ENCODE results near the gene CCDC107. TPM values are rescaled to one million over a fixed set of nuclear protein-coding genes. Genes with fewer than 3 reads are reported as not detected.

Gene CCDC107
- total RNA-seq, 1 experiment from 2014 or later = 16.4 TPM

- BruUV-seq (replicated peaks) = no TSS peak
- POLR2A ChIA-PET (ENCODE audit: low non-redundant PET) = no interaction called here
- no peaks in the 10 kb centered on the region for H3K27me3 ChIP-seq (replicated peaks; ENCODE audit: insufficient read depth, low read depth, low read length, poor library complexity)
- intact Hi-C loops (cut with micrococcal nuclease; ENCODE audit: unreplicated experiment) = no loop called here
- H3K27ac ChIP-seq (ENCODE audit: low read depth, low read length, poor library complexity, severe bottlenecking) = no peak within 1 kb of the TSS
- TF ChIP-seq EZH2 (IDR thresholded peaks at IDR 0.05; ENCODE audit: borderline replicate concordance, low read depth, low read length, poor library complexity, severe bottlenecking) (no peak), CTCF (conservative IDR thresholded peaks at IDR 0.05; ENCODE audit: low read depth, low read length) (no peak)
- H3K4me3 ChIP-seq (ENCODE audit: low read depth, low read length, poor library complexity, severe bottlenecking) = no peak within 1 kb of the TSS
- no peak for DNase-seq (ENCODE audit: low spot score)
- no peaks in the 10 kb centered on the region for H3K36me3 ChIP-seq (ENCODE audit: insufficient read depth, low read length, poor library complexity, severe bottlenecking)
- H3K4me1 ChIP-seq (ENCODE audit: insufficient read depth, low read length, poor library complexity, severe bottlenecking) = peaks cover 4% of the 10 kb centered on the region
- CTCF ChIA-PET = no interaction called here
- no peaks in the 10 kb centered on the region for H3K9me3 ChIP-seq (ENCODE audit: low read depth, low read length, poor library complexity, severe bottlenecking)
These were observed 7.5 kb upstream of the CCDC107 start, which contains the start of gene SIT1 for GRCh38 chr9:35650341-35651158. TSS of gene SIT1 (minus strand) at chr9:35650931. CDS start at chr9:35650853, 78 bp downstream.

GRCh38 chr9:35651956-35652828 lies 5.9 kb upstream of the CCDC107 start:
- Histone ChIP-seq H3K4me1 (ENCODE audit: insufficient read depth, low read length, poor library complexity, severe bottlenecking) (peaks cover 2% of the 10 kb centered on the region), H3K9me3 (ENCODE audit: low read depth, low read length, poor library complexity, severe bottlenecking) (no peaks in the 10 kb centered on the region), H3K27me3 (replicated peaks; ENCODE audit: insufficient read depth, low read depth, low read length, poor library complexity) (no peaks in the 10 kb centered on the region), H3K36me3 (ENCODE audit: insufficient read depth, low read length, poor library complexity, severe bottlenecking) (no peaks in the 10 kb centered on the region), H3K4me3 (ENCODE audit: low read depth, low read length, poor library complexity, severe bottlenecking) (no peak overlapping the region), H3K27ac (ENCODE audit: low read depth, low read length, poor library complexity, severe bottlenecking) (no peak overlapping the region)
- no TSS peak for BruUV-seq (replicated peaks)
- POLR2A ChIA-PET (ENCODE audit: low non-redundant PET) = no interaction called here
- no peak for TF ChIP-seq CTCF (conservative IDR thresholded peaks at IDR 0.05; ENCODE audit: low read depth, low read length)
- TF ChIP-seq EZH2 (IDR thresholded peaks at IDR 0.05; ENCODE audit: borderline replicate concordance, low read depth, low read length, poor library complexity, severe bottlenecking) = no peak
- CTCF ChIA-PET = no interaction called here
- DNase-seq (ENCODE audit: low spot score) = no peak
- intact Hi-C loops (cut with micrococcal nuclease; ENCODE audit: unreplicated experiment) = no loop called here

DNA sequence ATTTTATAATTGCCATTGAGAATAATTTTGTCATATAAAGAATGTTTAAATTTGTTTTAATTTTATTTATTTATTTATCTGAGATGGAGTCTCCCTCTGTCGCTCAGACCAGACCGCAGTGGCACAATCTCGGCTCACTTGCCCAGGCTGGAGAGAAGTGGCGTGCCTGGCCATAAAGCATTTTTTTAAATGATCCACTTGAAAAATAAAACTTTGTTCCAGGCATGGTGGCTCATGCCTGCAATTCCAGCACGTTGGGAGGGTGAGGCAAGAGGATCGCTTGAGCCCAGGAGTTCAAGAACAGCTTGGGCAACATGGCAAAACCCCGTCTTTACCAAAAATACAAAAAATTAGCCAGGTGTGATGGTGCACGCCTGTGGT lies 5.3 kb upstream of the CCDC107 start:
- H3K9me3 ChIP-seq (ENCODE audit: low read depth, low read length, poor library complexity, severe bottlenecking) = no peaks in the 10 kb centered on the region
- TF ChIP-seq EZH2 (IDR thresholded peaks at IDR 0.05; ENCODE audit: borderline replicate concordance, low read depth, low read length, poor library complexity, severe bottlenecking) = no peak
- no peak for TF ChIP-seq CTCF (conservative IDR thresholded peaks at IDR 0.05; ENCODE audit: low read depth, low read length)
- ChIA-PET CTCF (no interaction called here), POLR2A (ENCODE audit: low non-redundant PET) (no interaction called here)
- H3K36me3 ChIP-seq (ENCODE audit: insufficient read depth, low read length, poor library complexity, severe bottlenecking) = no peaks in the 10 kb centered on the region
- no peaks in the 10 kb centered on the region for H3K4me1 ChIP-seq (ENCODE audit: insufficient read depth, low read length, poor library complexity, severe bottlenecking)
- H3K4me3 ChIP-seq (ENCODE audit: low read depth, low read length, poor library complexity, severe bottlenecking) = no peak overlapping the region
- DNase-seq (ENCODE audit: low spot score) = no peak
- H3K27ac ChIP-seq (ENCODE audit: low read depth, low read length, poor library complexity, severe bottlenecking) = no peak overlapping the region
- intact Hi-C loops (cut with micrococcal nuclease; ENCODE audit: unreplicated experiment) = no loop called here
- no TSS peak for BruUV-seq (replicated peaks)
- no peaks in the 10 kb centered on the region for H3K27me3 ChIP-seq (replicated peaks; ENCODE audit: insufficient read depth, low read depth, low read length, poor library complexity)
